ENCODE data around the gene PHF8. TPM values are rescaled to one million over a fixed set of nuclear protein-coding genes. Genes with fewer than 3 reads are reported as not detected.

PHF8 gene
- polyA plus RNA-seq, 4 donors: 25.0 to 35.1 (median 29.9) TPM

- DNase-seq (ENCODE audit: low read depth in 4 of 4, low spot score in 2 of 4): peak in 1 of 4 donors; percentile 6
Observed at GRCh38 chrX:54029529-54030143, 14.6 kb downstream of the PHF8 start.

GRCh38 chrX:54024350-54024749, 19.9 kb downstream of the PHF8 start:
- DNase-seq (ENCODE audit: low read depth in 4 of 4, low spot score in 2 of 4): no peak

- DNase-seq (ENCODE audit: low read depth in 4 of 4, low spot score in 2 of 4): no peak
Observed at GRCh38 chrX:54012830-54013500, 31.3 kb downstream of the PHF8 start.

- DNase-seq (ENCODE audit: low read depth in 4 of 4, low spot score in 2 of 4): no peak
Observed at GRCh38 chrX:54007682-54008081, 36.6 kb downstream of the PHF8 start.

- no peak for DNase-seq (ENCODE audit: low read depth in 4 of 4, low spot score in 2 of 4)
Observed at GRCh38 chrX:53997724-53998123, 46.5 kb downstream of the PHF8 start.

- no peak for DNase-seq (ENCODE audit: low read depth in 4 of 4, low spot score in 2 of 4)
Observed at GRCh38 chrX:53992589-53992988, 51.7 kb downstream of the PHF8 start.

GRCh38 chrX:53990171-53990570, 54.1 kb downstream of the PHF8 start:
- DNase-seq (ENCODE audit: low read depth in 4 of 4, low spot score in 2 of 4): no peak

GRCh38 chrX:53984895-53985294, 59.4 kb downstream of the PHF8 start:
- DNase-seq (ENCODE audit: low read depth in 4 of 4, low spot score in 2 of 4): no peak

GRCh38 chrX:53974529-53974928, 69.7 kb downstream of the PHF8 start:
- no peak for DNase-seq (ENCODE audit: low read depth in 4 of 4, low spot score in 2 of 4)

- no peak for DNase-seq (ENCODE audit: low read depth in 4 of 4, low spot score in 2 of 4)
Observed at GRCh38 chrX:53969540-53969939, 74.7 kb downstream of the PHF8 start.

- no peak for DNase-seq (ENCODE audit: low read depth in 4 of 4, low spot score in 2 of 4)
Observed at GRCh38 chrX:53950130-53950733, 94.0 kb downstream of the PHF8 start.

GRCh38 chrX:53940180-53940579, 104.1 kb downstream of the PHF8 start:
- no peak for DNase-seq (ENCODE audit: low read depth in 4 of 4, low spot score in 2 of 4)

- DNase-seq (ENCODE audit: low read depth in 4 of 4, low spot score in 2 of 4): no peak
Observed at GRCh38 chrX:53939127-53939526, 105.1 kb downstream of the PHF8 start.

- DNase-seq (ENCODE audit: low read depth in 4 of 4, low spot score in 2 of 4): no peak
Observed at GRCh38 chrX:53930515-53931380, 113.5 kb downstream of the PHF8 start.

- no peak for DNase-seq (ENCODE audit: low read depth in 4 of 4, low spot score in 2 of 4)
Observed at GRCh38 chrX:53926030-53926429, 118.2 kb downstream of the PHF8 start.

GRCh38 chrX:53918702-53919101, 125.6 kb downstream of the PHF8 start:
- no peak for DNase-seq (ENCODE audit: low read depth in 4 of 4, low spot score in 2 of 4)

- no peak for DNase-seq (ENCODE audit: low read depth in 4 of 4, low spot score in 2 of 4)
Observed at GRCh38 chrX:53900623-53901022, 143.7 kb downstream of the PHF8 start.

GRCh38 chrX:53895270-53895669, 149.0 kb downstream of the PHF8 start:
- DNase-seq (ENCODE audit: low read depth in 4 of 4, low spot score in 2 of 4): no peak

Data from left renal cortex interstitium (tissue), 4 donors.